ENCODE results near the gene WAC. TPM values are rescaled to one million over a fixed set of nuclear protein-coding genes. Genes with fewer than 3 reads are reported as not detected.

WAC gene
- total RNA-seq, 2 donors from 2014 or later: 43.8 to 58.3 TPM

- TF ChIP-seq POLR2A (IDR thresholded peaks at IDR 0.05): no peak
- TF ChIP-seq CTCF (IDR thresholded peaks at IDR 0.05): no peak
- 58 to 70% methylated on average over 3 of the region's 3 CpGs for WGBS, 2 donors
- no peak for DNase-seq
- Histone ChIP-seq H3K4me1 (peaks cover 33% of the 10 kb centered on the region), H3K9me3 (no peaks in the 10 kb centered on the region), H3K36me3 (replicated peaks in 1 of 2; ENCODE audit: insufficient read depth in 1 of 2, low read depth in 2 of 2) (peaks cover 9 to 16% of the 10 kb centered on the region in 2 donors), H3K4me3 (no peak overlapping the region), H3K27ac (no peak overlapping the region), H3K27me3 (no peaks in the 10 kb centered on the region)
- no peak for ATAC-seq
- intact Hi-C loops (cut with DNase I): no loop called here
These were observed 8.9 kb downstream of the WAC start for GRCh38 chr10:28541717-28542365.

GRCh38 chr10:28542728-28543127 lies 9.8 kb downstream of the WAC start:
- Histone ChIP-seq H3K9me3 (no peaks in the 10 kb centered on the region), H3K27me3 (no peaks in the 10 kb centered on the region), H3K27ac (no peak overlapping the region), H3K4me1 (peaks cover 31% of the 10 kb centered on the region), H3K4me3 (no peak overlapping the region), H3K36me3 (replicated peaks in 1 of 2; ENCODE audit: insufficient read depth in 1 of 2, low read depth in 2 of 2) (peaks cover under 1 to 10% of the 10 kb centered on the region in 2 donors)
- ATAC-seq (no peak), DNase-seq (no peak)
- intact Hi-C loops (cut with DNase I): no loop called here
- no peak for TF ChIP-seq CTCF (IDR thresholded peaks at IDR 0.05)
- no peak for TF ChIP-seq POLR2A (IDR thresholded peaks at IDR 0.05)

GRCh38 chr10:28544058-28544457 lies 11.1 kb downstream of the WAC start:
- no peak for DNase-seq
- peaks cover 0 to under 1% of the 10 kb centered on the region in 2 donors for H3K36me3 ChIP-seq (replicated peaks in 1 of 2; ENCODE audit: insufficient read depth in 1 of 2, low read depth in 2 of 2)
- TF ChIP-seq POLR2A (IDR thresholded peaks at IDR 0.05): no peak
- no peak for TF ChIP-seq CTCF (IDR thresholded peaks at IDR 0.05)
- ATAC-seq: no peak
- H3K4me1 ChIP-seq: peaks cover 40% of the 10 kb centered on the region
- intact Hi-C loops (cut with DNase I): no loop called here
- H3K27ac ChIP-seq: no peak overlapping the region
- no peaks in the 10 kb centered on the region for H3K9me3 ChIP-seq
- no peaks in the 10 kb centered on the region for H3K27me3 ChIP-seq
- no peak overlapping the region for H3K4me3 ChIP-seq
- WGBS, 2 donors: 57 to 66% methylated on average over 5 of the region's 5 CpGs

GRCh38 chr10:28545967-28546644 lies 13.2 kb downstream of the WAC start:
- peaks cover 59% of the 10 kb centered on the region for H3K4me1 ChIP-seq

More at GRCh38 chr10:28545967-28546644, 13.2 kb downstream of the WAC start:
- ATAC-seq (no peak), DNase-seq (no peak)
- no peaks in the 10 kb centered on the region for H3K9me3 ChIP-seq
- no peak overlapping the region for H3K4me3 ChIP-seq
- 67 to 86% methylated on average over 4 of the region's 4 CpGs for WGBS, 2 donors
- TF ChIP-seq CTCF (IDR thresholded peaks at IDR 0.05): no peak
- no peak for TF ChIP-seq POLR2A (IDR thresholded peaks at IDR 0.05)
- no peaks in the 10 kb centered on the region for H3K27me3 ChIP-seq
- H3K27ac ChIP-seq: no peak overlapping the region
- intact Hi-C loops (cut with DNase I): no loop called here
- no peaks in the 10 kb centered on the region for H3K36me3 ChIP-seq (replicated peaks in 1 of 2; ENCODE audit: insufficient read depth in 1 of 2, low read depth in 2 of 2)

Measured in body of pancreas (tissue), 4 donors.